Measurements from ENCODE around the gene LSG1.

GRCh38 chr3:194673761-194674160 lies 1.8 kb upstream of the LSG1 start:
- TF ChIP-seq CTCF (IDR thresholded peaks at IDR 0.05), result no peak
- no peak for TF ChIP-seq POLR2A (IDR thresholded peaks at IDR 0.05)
